CD4-positive, alpha-beta T cell (primary cell): ENCODE data around the gene AMDHD1. TPM values are rescaled to one million over a fixed set of nuclear protein-coding genes. Genes with fewer than 3 reads are reported as not detected.

Experiments
- ATAC-seq: fragments of 200-7000 bp; cut with Tn5 transposase; one replicate; pipeline ENCODE4 v1.10.0; 2022; ENCODE audit warnings: mild to moderate bottlenecking; ENCODE audit not compliant: poor library complexity
- CTCF ChIA-PET: fragments of 350-600 bp; sonication (Branson Sonifier 250); formaldehyde crosslinking; loops from one replicate; lab custom pipeline; 2021; ENCODE audit warnings: antibody characterized with exemption, inconsistent platforms; lab: Charles Lee
- POLR2A ChIA-PET: fragments of 350-600 bp; sonication (Branson Sonifier 250); formaldehyde crosslinking; loops from one replicate; lab custom pipeline; 2021; ENCODE audit warnings: antibody characterized with exemption, inconsistent platforms; lab: Charles Lee
- DNase-seq, 14 experiments: peaks; one replicate each; pipeline ENCODE4 v3.0.0-alpha.2; 2013 to 2020; ENCODE audit warnings: mixed read lengths in 2 of 14
- H3K27ac ChIP-seq, 2 donors: one replicate each; pipeline versions ENCODE4 v1.5.1 to v1.7.0; 2013; ENCODE audit warnings: low read length in 2 of 2, low read depth in 1 of 2, mild to moderate bottlenecking in 1 of 2
- H3K27me3 ChIP-seq, 2 experiments: 1 replicate in 1 of 2; 2 replicates in 1 of 2; pipeline versions ENCODE4 v1.6.1 to v1.7.0; 2013; ENCODE audit warnings: low read length in 2 of 2, control low read depth in 1 of 2, mild to moderate bottlenecking in 1 of 2, moderate library complexity in 1 of 2; ENCODE audit not compliant: insufficient read depth in 2 of 2, control insufficient read depth in 1 of 2
- H3K36me3 ChIP-seq: one replicate; pipeline ENCODE4 v1.6.1; 2013; ENCODE audit warnings: low read length, control low read depth; ENCODE audit not compliant: insufficient read depth
- H3K4me1 ChIP-seq: one replicate; pipeline ENCODE4 v1.6.1; 2013; ENCODE audit warnings: low read length, control low read depth; ENCODE audit not compliant: insufficient read depth
- H3K4me3 ChIP-seq: one replicate; pipeline ENCODE4 v1.5.1; 2013; ENCODE audit warnings: mild to moderate bottlenecking, low read length, moderate library complexity
- H3K9me3 ChIP-seq, 2 experiments: 1 replicate in 1 of 2; 2 replicates in 1 of 2; pipeline versions ENCODE4 v1.6.1 to v1.7.0; 2013; ENCODE audit warnings: low read length in 2 of 2, mild to moderate bottlenecking in 2 of 2, control low read depth in 1 of 2, moderate library complexity in 1 of 2; ENCODE audit not compliant: control insufficient read depth in 1 of 2, insufficient read depth in 1 of 2
- H3K27ac Mint-ChIP-seq: one replicate; pipeline ENCODE4 v1.8.0; 2020; ENCODE audit warnings: mixed read lengths
- H3K27me3 Mint-ChIP-seq: one replicate; pipeline ENCODE4 v1.8.0; 2021; ENCODE audit warnings: mixed read lengths
- H3K36me3 Mint-ChIP-seq: one replicate; pipeline ENCODE4 v1.8.0; 2021; ENCODE audit warnings: low read depth, mixed read lengths
- H3K4me1 Mint-ChIP-seq: one replicate; pipeline ENCODE4 v1.8.0; 2021; ENCODE audit warnings: low read depth, mixed read lengths
- H3K4me3 Mint-ChIP-seq: one replicate; pipeline ENCODE4 v1.8.0; 2020; ENCODE audit warnings: mild to moderate bottlenecking, mixed read lengths
- H3K9me3 Mint-ChIP-seq: one replicate; pipeline ENCODE4 v1.8.0; 2020; ENCODE audit warnings: mixed read lengths
- CTCF ChIP-seq: fragments of 200-600 bp; IDR thresholded peaks from one replicate; pipeline ENCODE4 v1.8.0; 2022; ENCODE audit warnings: antibody characterized with exemption, mild to moderate bottlenecking
- intact Hi-C, 2 experiments: fragments of 100-400 bp; cut with DNase I in 1 of 2; cut with micrococcal nuclease in 1 of 2; formaldehyde crosslinking; loops; one replicate each; pipeline versions ENCODE4 v1.15.1 to v1.9.0; 2023 to 2025; cut with DNase I, micrococcal nuclease
- total RNA-seq, 174 experiments: library from RNA in 2 of 174; stranded (reverse) in 2 of 174; gene quantifications; one replicate each; pipeline ENCODE4 v1.2.3 and lab custom pipeline; 2021 to 2026

AMDHD1 gene
- total RNA-seq, 2 experiments from 2014 or later, result 0.78 to 0.91 TPM

- H3K9me3 Mint-ChIP-seq, result no peaks in the 10 kb centered on the region
- TF ChIP-seq CTCF, result no peak
- H3K4me1 Mint-ChIP-seq, result peaks cover 10% of the 10 kb centered on the region
- Histone ChIP-seq H3K9me3 (no peaks in the 10 kb centered on the region), H3K27me3 (no peaks in the 10 kb centered on the region), H3K4me3 (peak overlapping the region; percentile 84), H3K36me3 (no peaks in the 10 kb centered on the region), H3K4me1 (peaks cover 14% of the 10 kb centered on the region), H3K27ac (peak overlapping the region in 1 of 2 donors; percentile 76)
- peak overlapping the region; percentile 97 for H3K4me3 Mint-ChIP-seq
- H3K36me3 Mint-ChIP-seq, result peaks cover 5% of the 10 kb centered on the region
- intact Hi-C loops, result loop anchor here (5.0 to 10.0 kb wide), 7 partner anchors 80 to 973 kb away; partner anchors contain the start of genes METAP2 (in 1 of the 2), NDUFA12 (in 1 of the 2) and SNRPF (in 1 of the 2)
- H3K27ac Mint-ChIP-seq, result peak overlapping the region; percentile 88
- ATAC-seq, result no peak
- DNase-seq, result peak in 4 of 14 experiments; percentile 2 to 26 (median 10)
- H3K27me3 Mint-ChIP-seq, result no peaks in the 10 kb centered on the region
- CTCF ChIA-PET, result interaction anchor here (0.9 to 3.6 kb wide), 2 partner anchors 23 to 869 kb away, joined by 3 to 16 read pairs; partner anchors contain the start of gene NR2C1
- POLR2A ChIA-PET, result interaction anchor here (0.6 to 3.1 kb wide), 11 partner anchors 13 to 966 kb away, joined by 3 to 14 read pairs (median 6); partner anchors contain the start of genes CDK17, HAL, LTA4H and METAP2
These were observed 1.0 kb upstream of the AMDHD1 start for GRCh38 chr12:95942101-95942523.

GRCh38 chr12:95942524-95943329 is 404 bp upstream of the AMDHD1 start, which contains the start of gene CCDC38:
CCDC38 (minus strand) TSS chr12:95942614; CDS start chr12:95936509, 6,105 bp downstream.
- Mint-ChIP-seq H3K4me1 (peaks cover 10% of the 10 kb centered on the region), H3K9me3 (no peaks in the 10 kb centered on the region), H3K27ac (peak within 1 kb of the TSS; percentile 88), H3K4me3 (peak within 1 kb of the TSS; percentile 97), H3K36me3 (peaks cover 5% of the 10 kb centered on the region), H3K27me3 (no peaks in the 10 kb centered on the region)
- Histone ChIP-seq H3K27ac (peak within 1 kb of the TSS; percentile 61 to 76), H3K27me3 (no peaks in the 10 kb centered on the region), H3K9me3 (no peaks in the 10 kb centered on the region), H3K36me3 (no peaks in the 10 kb centered on the region), H3K4me3 (peak within 1 kb of the TSS; percentile 84), H3K4me1 (peaks cover 14% of the 10 kb centered on the region)
- ChIA-PET CTCF (interaction anchor here (1.4 to 3.6 kb wide), 2 partner anchors 10 to 24 kb away, joined by 3 to 16 read pairs; no protein-coding TSS in a partner anchor), POLR2A (interaction anchor here (0.6 to 3.1 kb wide), 13 partner anchors 12 to 965 kb away, joined by 3 to 14 read pairs (median 6); partner anchors contain the start of genes CDK17, HAL, LTA4H and METAP2)
- no peak for TF ChIP-seq CTCF
- peak; percentile 70 to 92 (median 79) for DNase-seq
- ATAC-seq, result peak; percentile 94
- intact Hi-C loops, result loop anchor here (5.0 to 10.0 kb wide), 7 partner anchors 80 to 972 kb away; partner anchors contain the start of genes METAP2 (in 1 of the 2), NDUFA12 (in 1 of the 2) and SNRPF (in 1 of the 2)

GRCh38 chr12:95944108-95944704 is 1.1 kb downstream of the AMDHD1 start:
- ChIA-PET CTCF (interaction anchor here (1.4 to 3.6 kb wide), 2 partner anchors 9 to 25 kb away, joined by 3 to 16 read pairs; no protein-coding TSS in a partner anchor), POLR2A (interaction anchor here (0.7 to 3.1 kb wide), 6 partner anchors 14 to 456 kb away, joined by 3 to 14 read pairs (median 3); partner anchors contain the start of gene CDK17)
- intact Hi-C loops, result loop anchor here (5.0 to 10.0 kb wide), 7 partner anchors 82 to 971 kb away; partner anchors contain the start of genes METAP2 (in 1 of the 2), NDUFA12 (in 1 of the 2) and SNRPF (in 1 of the 2)
- Mint-ChIP-seq H3K36me3 (peaks cover 5% of the 10 kb centered on the region), H3K27me3 (no peaks in the 10 kb centered on the region), H3K4me1 (peaks cover 10% of the 10 kb centered on the region), H3K4me3 (peak overlapping the region; percentile 97), H3K27ac (no peak overlapping the region), H3K9me3 (no peaks in the 10 kb centered on the region)
- ATAC-seq (no peak), DNase-seq (no peak)
- Histone ChIP-seq H3K27ac (no peak overlapping the region), H3K36me3 (no peaks in the 10 kb centered on the region), H3K4me3 (no peak overlapping the region), H3K4me1 (peaks cover 14% of the 10 kb centered on the region), H3K9me3 (no peaks in the 10 kb centered on the region), H3K27me3 (no peaks in the 10 kb centered on the region)
- TF ChIP-seq CTCF, result no peak
